ENCODE measurements around the gene TRPV5. TPM values are rescaled to one million over a fixed set of nuclear protein-coding genes. Genes with fewer than 3 reads are reported as not detected.

Gene TRPV5
- total RNA-seq, 4 donors from 2014 or later, result 0.31 TPM; not detected in 3

DNA sequence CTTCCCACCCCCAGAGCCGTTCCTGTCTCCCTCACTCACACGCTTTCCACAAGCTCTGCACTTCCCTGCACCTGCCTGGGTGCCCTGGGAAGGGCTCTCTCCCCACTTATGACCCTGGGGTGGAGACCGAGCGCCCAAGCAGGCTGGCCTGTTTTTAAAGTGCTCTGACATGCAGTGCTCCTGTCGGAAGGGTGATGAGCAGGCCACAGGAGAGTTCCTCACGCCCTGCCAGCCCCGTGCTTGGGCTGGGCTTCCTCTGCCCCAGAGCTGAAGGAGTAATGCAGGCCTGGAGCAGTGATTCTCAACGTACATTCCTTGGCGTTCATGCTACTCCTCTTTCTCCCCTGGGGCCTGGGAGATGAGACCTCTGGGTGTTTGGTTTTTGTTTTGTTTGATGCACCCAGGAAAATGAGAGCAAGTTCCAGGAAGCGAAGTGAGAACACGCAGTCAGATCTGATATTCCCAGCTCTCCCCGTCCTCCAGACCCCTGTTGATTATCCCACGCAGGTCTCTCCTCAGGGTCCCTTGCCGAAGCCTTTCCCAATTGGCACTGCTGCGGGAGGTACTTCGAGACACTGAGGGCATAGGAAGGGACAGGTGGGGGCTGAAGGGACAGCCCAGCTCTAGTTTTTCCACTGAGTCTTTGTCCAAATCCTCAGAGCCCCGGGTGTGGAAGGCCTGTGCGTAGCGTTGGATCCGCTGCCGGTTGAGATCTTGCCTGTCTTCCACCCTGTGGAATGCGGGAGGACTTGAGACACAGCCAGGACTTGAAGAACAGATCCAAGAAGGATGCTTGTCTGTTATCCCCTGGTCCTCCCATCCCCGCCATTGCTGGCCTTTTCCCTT, 62.1 kb downstream of the TRPV5 start:
- no peak overlapping the region for H3K4me3 ChIP-seq
- no peak for ATAC-seq
- no peak overlapping the region for H3K27ac ChIP-seq
- peaks cover 14% of the 10 kb centered on the region for H3K27me3 ChIP-seq
- no peaks in the 10 kb centered on the region for H3K4me1 ChIP-seq
- H3K9me3 ChIP-seq, result no peaks in the 10 kb centered on the region
- WGBS, 2 donors (ENCODE audit: low coverage in 1 of 2), result 82 to 100% methylated on average over 2 to 15 of the region's 23 CpGs
- no peak for TF ChIP-seq EP300 (IDR thresholded peaks at IDR 0.05)
- TF ChIP-seq, protein P1, sequence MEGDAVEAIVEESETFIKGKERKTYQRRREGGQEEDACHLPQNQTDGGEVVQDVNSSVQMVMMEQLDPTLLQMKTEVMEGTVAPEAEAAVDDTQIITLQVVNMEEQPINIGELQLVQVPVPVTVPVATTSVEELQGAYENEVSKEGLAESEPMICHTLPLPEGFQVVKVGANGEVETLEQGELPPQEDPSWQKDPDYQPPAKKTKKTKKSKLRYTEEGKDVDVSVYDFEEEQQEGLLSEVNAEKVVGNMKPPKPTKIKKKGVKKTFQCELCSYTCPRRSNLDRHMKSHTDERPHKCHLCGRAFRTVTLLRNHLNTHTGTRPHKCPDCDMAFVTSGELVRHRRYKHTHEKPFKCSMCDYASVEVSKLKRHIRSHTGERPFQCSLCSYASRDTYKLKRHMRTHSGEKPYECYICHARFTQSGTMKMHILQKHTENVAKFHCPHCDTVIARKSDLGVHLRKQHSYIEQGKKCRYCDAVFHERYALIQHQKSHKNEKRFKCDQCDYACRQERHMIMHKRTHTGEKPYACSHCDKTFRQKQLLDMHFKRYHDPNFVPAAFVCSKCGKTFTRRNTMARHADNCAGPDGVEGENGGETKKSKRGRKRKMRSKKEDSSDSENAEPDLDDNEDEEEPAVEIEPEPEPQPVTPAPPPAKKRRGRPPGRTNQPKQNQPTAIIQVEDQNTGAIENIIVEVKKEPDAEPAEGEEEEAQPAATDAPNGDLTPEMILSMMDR (IDR thresholded peaks at IDR 0.05), result no peak
- no peak for TF ChIP-seq POLR2AphosphoS5 (IDR thresholded peaks at IDR 0.05)
- TF ChIP-seq POLR2A (IDR thresholded peaks at IDR 0.05), result no peak
- H3K36me3 ChIP-seq, result peaks cover 0 to 8% of the 10 kb centered on the region in 2 donors

DNA sequence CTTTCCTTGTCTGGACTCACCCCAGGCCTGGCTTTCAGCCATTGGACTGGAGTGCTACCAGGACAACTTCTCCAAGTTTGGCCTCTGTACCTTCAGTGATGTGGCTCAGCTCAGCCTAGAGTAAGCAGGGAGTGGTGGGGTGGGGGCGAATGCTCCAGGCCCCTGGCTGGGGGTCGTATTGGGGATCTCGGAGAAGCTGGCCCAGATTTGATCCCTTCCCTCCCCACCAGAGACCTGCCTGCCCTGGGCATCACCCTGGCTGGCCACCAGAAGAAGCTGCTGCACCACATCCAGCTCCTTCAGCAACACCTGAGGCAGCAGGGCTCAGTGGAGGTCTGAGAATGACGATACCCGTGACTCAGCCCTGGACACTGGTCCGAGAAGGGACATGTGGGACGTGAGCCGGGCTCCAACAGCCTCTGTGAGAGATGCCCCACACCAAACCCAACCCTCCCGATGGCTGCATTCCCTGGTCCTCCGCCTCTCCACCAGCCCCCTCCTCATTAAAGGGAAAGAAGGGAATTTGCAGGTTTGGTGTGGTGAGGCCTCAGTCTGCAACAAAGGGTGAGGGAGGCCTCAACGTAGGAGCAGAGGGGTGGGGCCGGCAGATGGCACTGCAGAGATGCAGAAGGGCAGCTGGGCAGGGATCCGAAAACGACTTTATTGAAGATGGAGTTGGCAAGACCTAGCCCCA, 62.8 kb downstream of the TRPV5 start:
- WGBS, 2 donors (ENCODE audit: low coverage in 1 of 2), result 83 to 90% methylated on average over 2 to 3 of the region's 14 CpGs
- no peak overlapping the region for H3K27ac ChIP-seq
- peaks cover 0 to 8% of the 10 kb centered on the region in 2 donors for H3K36me3 ChIP-seq
- H3K4me1 ChIP-seq, result no peaks in the 10 kb centered on the region
- no peak for ATAC-seq
- peaks cover 7% of the 10 kb centered on the region for H3K27me3 ChIP-seq
- H3K4me3 ChIP-seq, result no peak overlapping the region
- TF ChIP-seq, protein P1 (IDR thresholded peaks at IDR 0.05), result no peak
- no peak for TF ChIP-seq EP300 (IDR thresholded peaks at IDR 0.05)
- no peak for TF ChIP-seq POLR2A (IDR thresholded peaks at IDR 0.05)
- TF ChIP-seq POLR2AphosphoS5 (IDR thresholded peaks at IDR 0.05), result no peak
- no peaks in the 10 kb centered on the region for H3K9me3 ChIP-seq

DNA sequence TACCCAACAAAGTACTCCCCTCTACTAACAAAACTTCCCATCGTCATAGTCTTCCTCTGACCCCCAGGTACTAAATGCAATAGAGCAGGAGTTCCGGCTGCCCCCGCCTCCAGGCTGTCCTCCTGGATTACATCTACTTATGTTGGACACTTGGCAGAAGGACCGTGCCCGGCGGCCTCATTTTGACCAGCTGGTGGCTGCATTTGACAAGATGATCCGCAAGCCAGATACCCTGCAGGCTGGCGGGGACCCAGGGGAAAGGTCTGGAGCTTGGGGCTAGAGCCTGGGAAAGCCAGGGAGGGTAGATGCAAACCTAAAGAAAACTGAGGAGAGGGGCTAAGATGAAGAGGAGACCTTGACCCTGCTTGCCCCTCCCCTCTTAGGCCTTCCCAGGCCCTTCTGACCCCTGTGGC, 63.4 kb downstream of the TRPV5 start:
- no peaks in the 10 kb centered on the region for H3K4me1 ChIP-seq
- H3K36me3 ChIP-seq, result peaks cover 0 to 8% of the 10 kb centered on the region in 2 donors
- H3K27ac ChIP-seq, result no peak overlapping the region
- H3K4me3 ChIP-seq, result no peak overlapping the region
- 67 to 80% methylated on average over 3 to 6 of the region's 8 CpGs for WGBS, 2 donors (ENCODE audit: low coverage in 1 of 2)
- TF ChIP-seq POLR2AphosphoS5 (IDR thresholded peaks at IDR 0.05), result no peak
- no peak for TF ChIP-seq POLR2A (IDR thresholded peaks at IDR 0.05)
- no peaks in the 10 kb centered on the region for H3K9me3 ChIP-seq
- H3K27me3 ChIP-seq, result peaks cover 5% of the 10 kb centered on the region
- no peak for ATAC-seq

DNA sequence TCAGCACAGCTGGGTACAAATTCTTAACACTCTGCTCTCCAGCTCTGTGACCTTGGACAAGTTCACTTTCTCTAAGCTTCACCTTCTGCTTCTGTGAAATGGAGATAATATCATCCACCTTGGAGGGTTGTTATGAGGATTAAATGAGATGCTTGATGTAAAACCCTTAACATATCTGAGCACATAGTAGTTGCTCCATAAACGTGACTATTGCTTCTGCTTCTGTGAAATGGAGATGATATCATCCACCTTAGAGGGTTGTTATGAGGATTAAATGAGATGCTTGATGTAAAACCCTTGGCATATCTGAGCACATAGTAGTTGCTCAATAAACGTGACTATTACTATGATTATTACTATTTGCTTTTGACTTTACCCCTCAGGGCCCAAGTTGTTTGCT, 64.1 kb downstream of the TRPV5 start:
- Histone ChIP-seq H3K4me3 (no peak overlapping the region), H3K27ac (no peak overlapping the region), H3K4me1 (no peaks in the 10 kb centered on the region), H3K36me3 (peaks cover 0 to 9% of the 10 kb centered on the region in 2 donors), H3K9me3 (no peaks in the 10 kb centered on the region), H3K27me3 (peaks cover 5% of the 10 kb centered on the region)
- TF ChIP-seq, protein P1 (IDR thresholded peaks at IDR 0.05), result no peak
- TF ChIP-seq POLR2A (IDR thresholded peaks at IDR 0.05) (no peak), POLR2AphosphoS5 (IDR thresholded peaks at IDR 0.05) (no peak), EP300 (IDR thresholded peaks at IDR 0.05) (no peak)
- no peak for ATAC-seq
- WGBS, 2 donors (ENCODE audit: low coverage in 1 of 2), result 95 to 100% methylated on average over 1 to 2 of the region's 2 CpGs

DNA sequence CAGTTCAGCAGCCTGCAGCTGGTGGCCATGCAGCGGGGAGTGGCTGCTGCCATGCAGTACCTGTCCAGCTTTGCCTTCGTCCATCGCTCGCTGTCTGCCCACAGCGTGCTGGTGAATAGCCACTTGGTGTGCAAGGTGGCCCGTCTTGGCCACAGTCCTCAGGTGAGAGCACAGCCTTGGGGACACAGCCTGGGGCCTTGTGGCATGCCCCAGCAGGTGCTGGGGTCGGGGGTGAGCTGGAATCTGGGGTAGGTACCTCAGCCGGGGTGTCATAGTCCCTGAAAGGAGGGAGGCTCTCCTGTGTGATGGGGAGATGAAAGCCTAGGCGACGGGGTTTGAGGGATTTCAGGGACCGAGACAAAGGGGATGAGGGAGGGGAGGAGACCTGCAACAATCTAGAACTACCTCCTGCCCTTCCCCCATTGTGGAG, 64.5 kb downstream of the TRPV5 start:
- H3K9me3 ChIP-seq, result no peaks in the 10 kb centered on the region
- 92% methylated on average over 4 of the region's 11 CpGs; no CpG with 5 or more reads in 1 of the 2 donors for WGBS, 2 donors (ENCODE audit: low coverage in 1 of 2)
- peaks cover 0 to 13% of the 10 kb centered on the region in 2 donors for H3K36me3 ChIP-seq
- no peak overlapping the region for H3K27ac ChIP-seq
- H3K4me1 ChIP-seq, result no peaks in the 10 kb centered on the region
- peaks cover 5% of the 10 kb centered on the region for H3K27me3 ChIP-seq
- TF ChIP-seq POLR2AphosphoS5 (IDR thresholded peaks at IDR 0.05), result no peak
- TF ChIP-seq EP300 (IDR thresholded peaks at IDR 0.05), result no peak
- TF ChIP-seq POLR2A (IDR thresholded peaks at IDR 0.05), result no peak
- TF ChIP-seq, protein P1 (IDR thresholded peaks at IDR 0.05), result no peak
- H3K4me3 ChIP-seq, result no peak overlapping the region
- no peak for ATAC-seq
